ENCODE measurements around the gene TGFB1.

DNA sequence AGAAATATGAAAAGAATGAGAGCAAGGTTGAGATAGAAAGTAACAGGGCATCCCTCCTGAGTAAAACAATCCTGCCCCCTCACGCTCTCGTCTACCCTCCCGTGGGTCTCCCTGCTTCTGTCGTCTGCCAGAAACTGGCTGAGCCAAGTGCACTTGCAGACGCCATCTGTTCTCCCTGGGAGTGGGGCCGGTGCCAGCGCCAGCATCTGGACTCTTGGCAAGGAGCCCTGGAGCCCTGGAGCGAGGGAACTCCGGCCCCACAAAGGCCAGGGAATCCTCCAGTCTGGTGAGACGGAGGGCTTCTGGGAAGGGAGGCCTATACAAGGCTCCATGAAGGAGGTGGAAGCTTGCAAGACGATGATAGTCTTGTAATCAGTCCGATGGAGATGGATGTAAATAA, 20.3 kb upstream of the TGFB1 start:
- TF ChIP-seq, protein P1, sequence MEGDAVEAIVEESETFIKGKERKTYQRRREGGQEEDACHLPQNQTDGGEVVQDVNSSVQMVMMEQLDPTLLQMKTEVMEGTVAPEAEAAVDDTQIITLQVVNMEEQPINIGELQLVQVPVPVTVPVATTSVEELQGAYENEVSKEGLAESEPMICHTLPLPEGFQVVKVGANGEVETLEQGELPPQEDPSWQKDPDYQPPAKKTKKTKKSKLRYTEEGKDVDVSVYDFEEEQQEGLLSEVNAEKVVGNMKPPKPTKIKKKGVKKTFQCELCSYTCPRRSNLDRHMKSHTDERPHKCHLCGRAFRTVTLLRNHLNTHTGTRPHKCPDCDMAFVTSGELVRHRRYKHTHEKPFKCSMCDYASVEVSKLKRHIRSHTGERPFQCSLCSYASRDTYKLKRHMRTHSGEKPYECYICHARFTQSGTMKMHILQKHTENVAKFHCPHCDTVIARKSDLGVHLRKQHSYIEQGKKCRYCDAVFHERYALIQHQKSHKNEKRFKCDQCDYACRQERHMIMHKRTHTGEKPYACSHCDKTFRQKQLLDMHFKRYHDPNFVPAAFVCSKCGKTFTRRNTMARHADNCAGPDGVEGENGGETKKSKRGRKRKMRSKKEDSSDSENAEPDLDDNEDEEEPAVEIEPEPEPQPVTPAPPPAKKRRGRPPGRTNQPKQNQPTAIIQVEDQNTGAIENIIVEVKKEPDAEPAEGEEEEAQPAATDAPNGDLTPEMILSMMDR (conservative IDR thresholded peaks at IDR 0.05; ENCODE audit: low read length): no peak
- no peak for TF ChIP-seq EZH2phosphoT487 (IDR thresholded peaks at IDR 0.05; ENCODE audit: borderline replicate concordance)

All from Loucy (cell line).